ENCODE data around the gene THSD4. TPM values are rescaled to one million over a fixed set of nuclear protein-coding genes. Genes with fewer than 3 reads are reported as not detected.

Gene THSD4
- total and polyA plus RNA-seq, 8 donors = 15.7 to 43.3 (median 19.1) TPM

GRCh38 chr15:71357321-71357732 lies 242.1 kb downstream of the THSD4 start:
- TF ChIP-seq CTCF (IDR thresholded peaks at IDR 0.05) = no peak
- H3K4me3 ChIP-seq = no peak overlapping the region
- ATAC-seq (peak; percentile 89), DNase-seq (peak in 3 of 4 donors; percentile 44 to 79 (median 78))
- intact Hi-C loops (cut with DNase I) = no loop called here
- H3K27ac ChIP-seq = no peak overlapping the region
- peaks cover 9 to 13% of the 10 kb centered on the region in 2 donors for H3K4me1 ChIP-seq
- no peaks in the 10 kb centered on the region for H3K36me3 ChIP-seq
- no peaks in the 10 kb centered on the region for H3K27me3 ChIP-seq
- H3K9me3 ChIP-seq = no peaks in the 10 kb centered on the region

- Histone ChIP-seq H3K27ac (no peak overlapping the region), H3K4me3 (no peak overlapping the region), H3K4me1 (peaks cover 9 to 13% of the 10 kb centered on the region in 2 donors), H3K9me3 (no peaks in the 10 kb centered on the region), H3K27me3 (no peaks in the 10 kb centered on the region), H3K36me3 (no peaks in the 10 kb centered on the region)
- DNase-seq = no peak
- intact Hi-C loops (cut with DNase I) = no loop called here
- TF ChIP-seq CTCF (IDR thresholded peaks at IDR 0.05) = no peak
- ATAC-seq = no peak
Observed at GRCh38 chr15:71357967-71358366, 242.7 kb downstream of the THSD4 start.

- no peaks in the 10 kb centered on the region for H3K36me3 ChIP-seq
- H3K27me3 ChIP-seq = no peaks in the 10 kb centered on the region
- DNase-seq (no peak), ATAC-seq (no peak)
- no peaks in the 10 kb centered on the region for H3K9me3 ChIP-seq
- H3K4me3 ChIP-seq = no peak overlapping the region
- H3K27ac ChIP-seq = no peak overlapping the region
- peaks cover 9 to 13% of the 10 kb centered on the region in 2 donors for H3K4me1 ChIP-seq
- intact Hi-C loops (cut with DNase I) = no loop called here
- TF ChIP-seq CTCF (IDR thresholded peaks at IDR 0.05) = no peak
Observed at GRCh38 chr15:71359246-71359645, 244.0 kb downstream of the THSD4 start.

GRCh38 chr15:71362556-71362955 lies 247.3 kb downstream of the THSD4 start:
- no peaks in the 10 kb centered on the region for H3K9me3 ChIP-seq
- H3K27ac ChIP-seq = no peak overlapping the region
- H3K36me3 ChIP-seq = no peaks in the 10 kb centered on the region
- no peak for ATAC-seq
- peaks cover 0 to 4% of the 10 kb centered on the region in 2 donors for H3K4me1 ChIP-seq
- H3K4me3 ChIP-seq = no peak overlapping the region
- intact Hi-C loops (cut with DNase I) = no loop called here
- DNase-seq = no peak
- TF ChIP-seq CTCF (IDR thresholded peaks at IDR 0.05) = no peak
- H3K27me3 ChIP-seq = no peaks in the 10 kb centered on the region

GRCh38 chr15:71362987-71363968 lies 248.0 kb downstream of the THSD4 start:
- no peak for ATAC-seq
- intact Hi-C loops (cut with DNase I) = no loop called here
- no peak overlapping the region for H3K4me3 ChIP-seq
- H3K9me3 ChIP-seq = no peaks in the 10 kb centered on the region
- H3K27ac ChIP-seq = no peak overlapping the region
- no peaks in the 10 kb centered on the region for H3K36me3 ChIP-seq
- no peaks in the 10 kb centered on the region for H3K4me1 ChIP-seq
- TF ChIP-seq CTCF (IDR thresholded peaks at IDR 0.05) = no peak
- no peak for DNase-seq
- H3K27me3 ChIP-seq = no peaks in the 10 kb centered on the region
